ENCODE data around the gene ZNF880.

GRCh38 chr19:52351512-52351911, 18.2 kb upstream of the ZNF880 start:
- no peak for TF ChIP-seq CTCF (IDR thresholded peaks at IDR 0.05)
- TF ChIP-seq TEAD4 (IDR thresholded peaks at IDR 0.05; ENCODE audit: borderline replicate concordance, insufficient read depth), result no peak
- TF ChIP-seq RAD21 (IDR thresholded peaks at IDR 0.05; ENCODE audit: low read length), result no peak
- TF ChIP-seq POLR2AphosphoS5 (IDR thresholded peaks at IDR 0.05; ENCODE audit: low read depth, low read length), result no peak
- TF ChIP-seq MAX (IDR thresholded peaks at IDR 0.05; ENCODE audit: low read depth), result no peak
- no peak for TF ChIP-seq RFX5 (IDR thresholded peaks at IDR 0.05; ENCODE audit: low read length)
- no peak for TF ChIP-seq NFIC (IDR thresholded peaks at IDR 0.05; ENCODE audit: borderline replicate concordance)
